GM08714 (cell line): ENCODE results near the gene MOB1B.
"Not testable (repeated sequence)": the region's sequence is repeated elsewhere in the genome, so short reads cannot be mapped to it uniquely, and the experiment has no call there.

Experiments
- H3K4me3 ChIP-seq: fragments of 200-500 bp; sonication (Bioruptor generic); 2 replicates; pipeline ENCODE4 v1.5.1; 2014; ENCODE audit warnings: mild to moderate bottlenecking, low read length, inconsistent platforms
- ZNF274 ChIP-seq: IDR thresholded peaks from 2 replicates; pipeline ENCODE4 v1.6.1; 2012; ENCODE audit warnings: mild to moderate bottlenecking, low read depth, low read length

MOB1B gene

GRCh38 chr4:71029504-71029903, 127.3 kb downstream of the MOB1B start:
- TF ChIP-seq ZNF274: no peak
- H3K4me3 ChIP-seq: no peak overlapping the region

DNA sequence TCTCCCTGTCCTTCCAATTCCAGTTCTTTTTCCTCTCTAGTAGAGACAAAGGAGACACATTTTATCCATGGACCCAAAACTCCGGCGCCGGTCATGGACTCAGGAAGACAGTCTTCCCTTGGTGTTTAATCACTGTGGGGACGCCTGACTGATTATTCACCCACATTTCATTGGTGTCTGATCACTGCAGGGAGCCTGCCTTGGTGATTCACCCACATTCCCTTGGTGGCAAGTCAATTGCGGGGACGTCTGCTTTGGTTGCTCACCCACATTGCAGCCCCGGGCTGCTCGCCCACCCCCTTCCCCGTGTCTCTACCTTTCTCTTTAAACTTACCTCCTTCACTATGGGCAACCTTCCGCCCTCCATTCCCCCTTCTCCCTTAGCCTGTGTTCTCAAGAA, 129.9 kb downstream of the MOB1B start:
- not testable (repeated sequence) for H3K4me3 ChIP-seq
